ENCODE data around the gene SLAIN1. TPM values are rescaled to one million over a fixed set of nuclear protein-coding genes. Genes with fewer than 3 reads are reported as not detected.

Gene SLAIN1
- total and polyA plus RNA-seq, 2 donors (not counting 1 experiment from before 2014, with no cell fraction given): 12.7 to 29.5 TPM

- Histone ChIP-seq H3K4me3 (ENCODE audit: control extremely low read depth in 1 of 5, extremely low read depth in 1 of 5, insufficient read depth in 1 of 5, low read depth in 2 of 5, low read length in 4 of 5) (no peak overlapping the region), H3K4me1 (ENCODE audit: control insufficient read depth in 2 of 2, insufficient read depth in 2 of 2, low read length in 2 of 2) (no peaks in the 10 kb centered on the region), H3K4me2 (replicated peaks; ENCODE audit: low read depth, low read length, poor library complexity, severe bottlenecking) (no peak overlapping the region), H3K27ac (ENCODE audit: low read length in 2 of 2) (no peak overlapping the region), H3K27me3 (replicated peaks in 1 of 4; ENCODE audit: control extremely low read depth in 1 of 4, control insufficient read depth in 3 of 4, insufficient read depth in 4 of 4, low read length in 3 of 4) (no peaks in the 10 kb centered on the region), H3K9me3 (ENCODE audit: control extremely low read depth in 1 of 3, control insufficient read depth in 2 of 3, insufficient read depth in 1 of 3, low read length in 2 of 3) (peaks cover 0 to 5% (median 0%) of the 10 kb centered on the region in 3 donors), H3K79me2 (ENCODE audit: control insufficient read depth, insufficient read depth, low read length) (no peaks in the 10 kb centered on the region), H3K9ac (ENCODE audit: low read length) (no peak overlapping the region), H4K20me1 (ENCODE audit: control insufficient read depth, insufficient read depth, low read length, poor library complexity, severe bottlenecking) (no peaks in the 10 kb centered on the region), H2AFZ (ENCODE audit: insufficient read depth, low read depth, low read length, poor library complexity, severe bottlenecking) (no peak overlapping the region), H3K36me3 (replicated peaks in 1 of 2; ENCODE audit: control extremely low read depth in 1 of 2, control insufficient read depth in 1 of 2, extremely low read depth in 1 of 2, insufficient read depth in 2 of 2, low read length in 1 of 2) (no peaks in the 10 kb centered on the region)
- Mint-ChIP-seq H3K27me3 (no peaks in the 10 kb centered on the region), H3K9me3 (ENCODE audit: insufficient read depth) (peaks cover 5% of the 10 kb centered on the region), H3K4me1 (peaks cover 12% of the 10 kb centered on the region), H3K27ac (no peak overlapping the region), H3K4me3 (no peak overlapping the region)
- no peak for ATAC-seq (ENCODE audit: low read depth)
- TF ChIP-seq CTCF (IDR thresholded peaks at IDR 0.05) (no peak), EZH2 (IDR thresholded peaks at IDR 0.05; ENCODE audit: borderline replicate concordance, insufficient read depth, low read depth, low read length, poor library complexity, severe bottlenecking) (no peak)
- CTCF ChIA-PET: no interaction called here
- DNase-seq: no peak
- intact Hi-C loops (cut with micrococcal nuclease): no loop called here
- POLR2A ChIA-PET: no interaction called here
- WGBS (ENCODE audit: insufficient coverage): 57% methylated on average over 1 of the region's 3 CpGs
Measured at GRCh38 chr13:77714119-77714755, 16.8 kb downstream of the SLAIN1 start.

DNA sequence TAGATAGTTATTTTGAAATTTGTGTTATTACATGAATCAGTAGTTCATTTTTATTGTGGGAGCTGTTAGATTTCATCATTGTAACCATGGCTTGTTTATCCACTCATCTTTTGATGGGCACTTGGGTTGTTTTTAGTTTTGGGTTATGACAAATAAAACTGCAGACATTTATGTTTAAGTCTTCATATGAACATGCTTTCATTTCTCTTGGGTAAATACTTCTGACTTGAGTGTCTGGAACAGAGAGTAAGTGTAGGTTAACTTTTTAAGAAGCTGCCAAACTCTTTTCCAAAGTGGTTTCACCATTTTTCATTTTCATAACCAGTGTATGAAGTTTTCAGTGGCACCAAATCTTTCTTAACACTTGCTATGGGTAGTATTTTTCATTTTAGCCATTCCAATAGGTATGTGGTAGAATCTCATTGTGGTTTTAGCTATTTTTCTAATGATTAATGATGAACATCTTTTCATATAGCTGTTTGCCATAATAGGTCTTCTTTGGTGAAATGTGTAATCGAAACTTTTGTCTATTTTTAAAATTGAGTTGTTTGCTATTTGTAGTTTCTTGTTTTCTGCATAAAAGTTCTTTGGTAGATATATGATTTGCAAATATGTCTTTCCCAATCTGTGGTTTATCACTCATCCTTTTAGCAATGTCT lies 17.9 kb downstream of the SLAIN1 start:
- no peak overlapping the region for H2AFZ ChIP-seq (ENCODE audit: insufficient read depth, low read depth, low read length, poor library complexity, severe bottlenecking)
- H3K36me3 ChIP-seq (replicated peaks in 1 of 2; ENCODE audit: control extremely low read depth in 1 of 2, control insufficient read depth in 1 of 2, extremely low read depth in 1 of 2, insufficient read depth in 2 of 2, low read length in 1 of 2): peaks cover 0 to 2% of the 10 kb centered on the region in 2 experiments
- no CpG with 5 or more reads among the region's 1 CpG for WGBS (ENCODE audit: insufficient coverage)
- ChIA-PET POLR2A (no interaction called here), CTCF (interaction anchor here (0.5 kb wide), 1 partner anchor 1708 kb away, joined by 3 read pairs; no protein-coding TSS in a partner anchor)
- H3K79me2 ChIP-seq (ENCODE audit: control insufficient read depth, insufficient read depth, low read length): no peaks in the 10 kb centered on the region
- no peak for ATAC-seq (ENCODE audit: low read depth)
- no peaks in the 10 kb centered on the region for H3K9me3 ChIP-seq (ENCODE audit: control extremely low read depth in 1 of 3, control insufficient read depth in 2 of 3, insufficient read depth in 1 of 3, low read length in 2 of 3)
- Mint-ChIP-seq H3K4me3 (no peak overlapping the region), H3K27me3 (no peaks in the 10 kb centered on the region), H3K9me3 (ENCODE audit: insufficient read depth) (peaks cover 5% of the 10 kb centered on the region), H3K27ac (no peak overlapping the region), H3K4me1 (peaks cover 12% of the 10 kb centered on the region)
- no peak overlapping the region for H3K9ac ChIP-seq (ENCODE audit: low read length)
- H3K27me3 ChIP-seq (replicated peaks in 1 of 4; ENCODE audit: control extremely low read depth in 1 of 4, control insufficient read depth in 3 of 4, insufficient read depth in 4 of 4, low read length in 3 of 4): no peaks in the 10 kb centered on the region
- H3K4me1 ChIP-seq (ENCODE audit: control insufficient read depth in 2 of 2, insufficient read depth in 2 of 2, low read length in 2 of 2): no peaks in the 10 kb centered on the region
- DNase-seq: no peak
- H3K27ac ChIP-seq (ENCODE audit: low read length in 2 of 2): no peak overlapping the region
- no peaks in the 10 kb centered on the region for H4K20me1 ChIP-seq (ENCODE audit: control insufficient read depth, insufficient read depth, low read length, poor library complexity, severe bottlenecking)
- no peak for TF ChIP-seq EZH2 (IDR thresholded peaks at IDR 0.05; ENCODE audit: borderline replicate concordance, insufficient read depth, low read depth, low read length, poor library complexity, severe bottlenecking)
- no peak for TF ChIP-seq CTCF (IDR thresholded peaks at IDR 0.05)
- no peak overlapping the region for H3K4me2 ChIP-seq (replicated peaks; ENCODE audit: low read depth, low read length, poor library complexity, severe bottlenecking)
- no peak overlapping the region for H3K4me3 ChIP-seq (ENCODE audit: control extremely low read depth in 1 of 5, extremely low read depth in 1 of 5, insufficient read depth in 1 of 5, low read depth in 2 of 5, low read length in 4 of 5)
- intact Hi-C loops (cut with micrococcal nuclease): no loop called here
